Urinary bladder (tissue), 4 donors: ENCODE data around the gene ABHD12B. TPM values are rescaled to one million over a fixed set of nuclear protein-coding genes. Genes with fewer than 3 reads are reported as not detected.

Experiments
- DNase-seq: peaks from one replicate; pipeline ENCODE4 v3.0.0-alpha.2; 2015; ENCODE audit errors: extremely low spot score
- H3K27ac ChIP-seq: one replicate; pipeline ENCODE4 v1.5.1; 2013; ENCODE audit warnings: low read depth, mild to moderate bottlenecking, moderate library complexity
- H3K36me3 ChIP-seq: one replicate; pipeline ENCODE4 v1.6.1; 2013; ENCODE audit warnings: mild to moderate bottlenecking, moderate library complexity; ENCODE audit not compliant: insufficient read depth
- H3K4me1 ChIP-seq: one replicate; pipeline ENCODE4 v1.6.1; 2013; ENCODE audit warnings: mild to moderate bottlenecking, moderate library complexity; ENCODE audit not compliant: insufficient read depth
- H3K4me3 ChIP-seq: one replicate; pipeline ENCODE4 v1.5.1; 2013; ENCODE audit warnings: low read depth, low read length
- WGBS: extraction: QIAGEN DNeasy Blood & Tissue Kit; methylation state at CpG from one replicate; pipeline ENCODE4 v1.1.7; 2013; 5-methylcytosine and 5-hydroxymethylcytosine counted together
- polyA plus RNA-seq: library from polyadenylated mRNA; stranded (reverse); fragments of 200-250 nt; gene quantifications from one replicate; pipeline ENCODE4 v1.2.3, GENCODE V29; 2013
- total RNA-seq: library from RNA; depleted of rRNA; stranded (reverse); fragments of >200 nt; gene quantifications from one replicate; pipeline ENCODE4 v1.2.3, GENCODE V29; 2014
- donor health status: healthy with polysubstance abuse.
- donor health status: healthy.

ABHD12B gene
- not detected for total RNA-seq
- polyA plus RNA-seq, result not detected

- H3K36me3 ChIP-seq, result no peaks in the 10 kb centered on the region
- no peak within 1 kb of the TSS for H3K4me3 ChIP-seq
- H3K27ac ChIP-seq, result no peak within 1 kb of the TSS
- 10% methylated on average over 63 of the region's 63 CpGs for WGBS
- no peaks in the 10 kb centered on the region for H3K4me1 ChIP-seq
- no peak for DNase-seq
These were observed at the start of gene ABHD12B for GRCh38 chr14:50871914-50872732. Gene ABHD12B (plus strand): TSS chr14:50872053. CDS start chr14:50872175, 122 bp downstream.

GRCh38 chr14:50822501-50823042 is 49.3 kb upstream of the ABHD12B start:
- no peak overlapping the region for H3K27ac ChIP-seq
- no peak for DNase-seq
- H3K36me3 ChIP-seq, result no peaks in the 10 kb centered on the region
- no peak overlapping the region for H3K4me3 ChIP-seq
- 82% methylated on average over 11 of the region's 11 CpGs for WGBS
- no peaks in the 10 kb centered on the region for H3K4me1 ChIP-seq

GRCh38 chr14:50823051-50823761 is 48.6 kb upstream of the ABHD12B start:
- DNase-seq, result no peak
- H3K4me1 ChIP-seq, result no peaks in the 10 kb centered on the region
- H3K4me3 ChIP-seq, result no peak overlapping the region
- 55% methylated on average over 11 of the region's 11 CpGs for WGBS
- H3K36me3 ChIP-seq, result no peaks in the 10 kb centered on the region
- H3K27ac ChIP-seq, result no peak overlapping the region

GRCh38 chr14:50823762-50824636 is 47.9 kb upstream of the ABHD12B start:
- 71% methylated on average over 10 of the region's 10 CpGs for WGBS
- no peak overlapping the region for H3K4me3 ChIP-seq
- no peaks in the 10 kb centered on the region for H3K36me3 ChIP-seq
- H3K4me1 ChIP-seq, result no peaks in the 10 kb centered on the region
- H3K27ac ChIP-seq, result peak overlapping the region; percentile 51
- no peak for DNase-seq

- H3K27ac ChIP-seq, result no peak overlapping the region
- H3K4me1 ChIP-seq, result no peaks in the 10 kb centered on the region
- no peak for DNase-seq
- H3K4me3 ChIP-seq, result no peak overlapping the region
- 97% methylated on average over 1 of the region's 1 CpG for WGBS
- no peaks in the 10 kb centered on the region for H3K36me3 ChIP-seq
These were observed 46.5 kb upstream of the ABHD12B start for GRCh38 chr14:50825307-50825706.

GRCh38 chr14:50826681-50827080 is 45.2 kb upstream of the ABHD12B start:
- no peak for DNase-seq
- WGBS, result 97% methylated on average over 8 of the region's 8 CpGs

GRCh38 chr14:50828721-50829488 is 42.9 kb upstream of the ABHD12B start:
- Histone ChIP-seq H3K27ac (no peak overlapping the region), H3K4me1 (no peaks in the 10 kb centered on the region), H3K4me3 (peak overlapping the region; percentile 93), H3K36me3 (no peaks in the 10 kb centered on the region)
- WGBS, result 74% methylated on average over 10 of the region's 10 CpGs
- DNase-seq, result no peak

More at GRCh38 chr14:50826681-50827080, 45.2 kb upstream of the ABHD12B start:
- no peak overlapping the region for H3K4me3 ChIP-seq
- H3K27ac ChIP-seq, result no peak overlapping the region
- H3K36me3 ChIP-seq, result no peaks in the 10 kb centered on the region
- H3K4me1 ChIP-seq, result no peaks in the 10 kb centered on the region

GRCh38 chr14:50829489-50830043 is 42.3 kb upstream of the ABHD12B start:
- 28% methylated on average over 14 of the region's 14 CpGs for WGBS
- no peaks in the 10 kb centered on the region for H3K4me1 ChIP-seq
- peak overlapping the region; percentile 93 for H3K4me3 ChIP-seq
- H3K36me3 ChIP-seq, result no peaks in the 10 kb centered on the region
- no peak for DNase-seq
- H3K27ac ChIP-seq, result no peak overlapping the region

GRCh38 chr14:50830044-50830931 is 41.6 kb upstream of the ABHD12B start:
- no peak for DNase-seq
- peak overlapping the region; percentile 93 for H3K4me3 ChIP-seq
- H3K27ac ChIP-seq, result peak overlapping the region; percentile 83
- under 1% methylated on average over 93 of the region's 93 CpGs for WGBS
- no peaks in the 10 kb centered on the region for H3K4me1 ChIP-seq
- H3K36me3 ChIP-seq, result no peaks in the 10 kb centered on the region

- WGBS, result under 1% methylated on average over 82 of the region's 97 CpGs
- H3K27ac ChIP-seq, result peak within 1 kb of the TSS; percentile 83
- no peaks in the 10 kb centered on the region for H3K36me3 ChIP-seq
- no peak for DNase-seq
- no peaks in the 10 kb centered on the region for H3K4me1 ChIP-seq
- peak within 1 kb of the TSS; percentile 93 for H3K4me3 ChIP-seq
These were observed 40.7 kb upstream of the ABHD12B start, which contains the start of gene NIN for GRCh38 chr14:50830932-50831725. Gene NIN (minus strand): TSS chr14:50831162. CDS start chr14:50822056, 9,106 bp downstream.

- H3K4me3 ChIP-seq, result peak overlapping the region; percentile 93
- no peak for DNase-seq
- 11% methylated on average over 10 of the region's 10 CpGs for WGBS
- H3K36me3 ChIP-seq, result no peaks in the 10 kb centered on the region
- H3K27ac ChIP-seq, result no peak overlapping the region
- no peaks in the 10 kb centered on the region for H3K4me1 ChIP-seq
These were observed 40.1 kb upstream of the ABHD12B start for GRCh38 chr14:50831726-50832168.
